Measurements from ENCODE around the gene LRRK1. TPM values are rescaled to one million over a fixed set of nuclear protein-coding genes. Genes with fewer than 3 reads are reported as not detected.

Gene LRRK1
- total RNA-seq, 1 experiment from 2014 or later: 7.6 TPM

DNA sequence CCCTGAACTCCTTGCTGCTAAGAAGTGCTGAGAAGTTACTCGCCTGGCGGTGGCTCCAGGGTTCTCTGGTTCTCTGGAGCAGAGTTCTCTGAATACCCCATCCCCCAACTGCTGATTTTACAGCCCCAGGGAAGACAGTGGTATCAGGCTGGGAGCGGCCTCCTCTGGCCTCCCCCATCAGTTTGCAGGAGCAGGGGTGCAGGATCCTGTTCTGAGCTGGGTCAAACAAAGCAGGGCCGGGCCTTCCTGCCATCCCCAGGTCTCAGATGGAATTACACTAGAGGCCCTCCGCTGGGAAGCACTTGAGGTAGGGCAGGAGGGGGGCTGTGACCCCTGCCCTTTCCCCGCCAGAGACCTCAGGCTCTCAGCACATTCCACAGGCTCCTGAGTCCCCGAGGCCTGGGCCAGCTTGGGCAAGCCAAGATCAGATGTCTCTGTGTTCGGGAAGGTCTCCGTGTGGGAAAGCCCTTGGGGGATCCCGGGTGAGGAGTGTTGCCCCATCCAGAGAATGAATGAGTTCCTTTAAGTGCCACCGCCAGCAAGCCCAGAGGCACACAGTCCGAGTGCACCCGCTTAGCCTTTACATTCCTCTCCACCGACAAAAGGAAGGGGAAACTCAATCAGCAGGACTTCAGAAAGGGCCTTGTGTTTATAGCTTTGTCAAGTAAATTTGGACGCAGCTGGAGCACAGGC lies 149.9 kb downstream of the LRRK1 start (continued):
- TF ChIP-seq, protein P1, sequence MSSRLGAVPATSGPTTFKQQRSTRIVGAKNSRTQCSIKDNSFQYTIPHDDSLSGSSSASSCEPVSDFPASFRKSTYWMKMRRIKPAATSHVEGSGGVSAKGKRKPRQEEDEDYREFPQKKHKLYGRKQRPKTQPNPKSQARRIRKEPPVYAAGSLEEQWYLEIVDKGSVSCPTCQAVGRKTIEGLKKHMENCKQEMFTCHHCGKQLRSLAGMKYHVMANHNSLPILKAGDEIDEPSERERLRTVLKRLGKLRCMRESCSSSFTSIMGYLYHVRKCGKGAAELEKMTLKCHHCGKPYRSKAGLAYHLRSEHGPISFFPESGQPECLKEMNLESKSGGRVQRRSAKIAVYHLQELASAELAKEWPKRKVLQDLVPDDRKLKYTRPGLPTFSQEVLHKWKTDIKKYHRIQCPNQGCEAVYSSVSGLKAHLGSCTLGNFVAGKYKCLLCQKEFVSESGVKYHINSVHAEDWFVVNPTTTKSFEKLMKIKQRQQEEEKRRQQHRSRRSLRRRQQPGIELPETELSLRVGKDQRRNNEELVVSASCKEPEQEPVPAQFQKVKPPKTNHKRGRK (CRISPR knock-in tag; IDR thresholded peaks at IDR 0.05; ENCODE audit: borderline replicate concordance): no peak
- TF ChIP-seq, protein P2, sequence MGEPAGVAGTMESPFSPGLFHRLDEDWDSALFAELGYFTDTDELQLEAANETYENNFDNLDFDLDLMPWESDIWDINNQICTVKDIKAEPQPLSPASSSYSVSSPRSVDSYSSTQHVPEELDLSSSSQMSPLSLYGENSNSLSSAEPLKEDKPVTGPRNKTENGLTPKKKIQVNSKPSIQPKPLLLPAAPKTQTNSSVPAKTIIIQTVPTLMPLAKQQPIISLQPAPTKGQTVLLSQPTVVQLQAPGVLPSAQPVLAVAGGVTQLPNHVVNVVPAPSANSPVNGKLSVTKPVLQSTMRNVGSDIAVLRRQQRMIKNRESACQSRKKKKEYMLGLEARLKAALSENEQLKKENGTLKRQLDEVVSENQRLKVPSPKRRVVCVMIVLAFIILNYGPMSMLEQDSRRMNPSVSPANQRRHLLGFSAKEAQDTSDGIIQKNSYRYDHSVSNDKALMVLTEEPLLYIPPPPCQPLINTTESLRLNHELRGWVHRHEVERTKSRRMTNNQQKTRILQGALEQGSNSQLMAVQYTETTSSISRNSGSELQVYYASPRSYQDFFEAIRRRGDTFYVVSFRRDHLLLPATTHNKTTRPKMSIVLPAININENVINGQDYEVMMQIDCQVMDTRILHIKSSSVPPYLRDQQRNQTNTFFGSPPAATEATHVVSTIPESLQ (CRISPR knock-in tag; IDR thresholded peaks at IDR 0.05): no peak
- TF ChIP-seq GRHL2 (CRISPR knock-in tag; IDR thresholded peaks at IDR 0.05; ENCODE audit: insufficient replicate concordance, severe bottlenecking) (no peak), SP1 (CRISPR knock-in tag; conservative IDR thresholded peaks at IDR 0.05) (peak; percentile 59; the same call in 1 of the 2 replicates), RELA (CRISPR knock-in tag; IDR thresholded peaks at IDR 0.05; ENCODE audit: borderline replicate concordance) (peak; percentile 36; the same call in 1 of the 2 replicates), EMX1 (CRISPR knock-in tag; IDR thresholded peaks at IDR 0.05) (no peak), ZNF423 (CRISPR knock-in tag; IDR thresholded peaks at IDR 0.05) (peak; percentile 37; the same call in 1 of the 2 replicates), SMAD3 (CRISPR knock-in tag; IDR thresholded peaks at IDR 0.05; ENCODE audit: borderline replicate concordance) (no peak), ARID4B (CRISPR knock-in tag; IDR thresholded peaks at IDR 0.05; ENCODE audit: borderline replicate concordance) (no peak), JAZF1 (CRISPR knock-in tag; IDR thresholded peaks at IDR 0.05) (no peak), ZNF138 (CRISPR knock-in tag; conservative IDR thresholded peaks at IDR 0.05) (no peak), SOX15 (CRISPR knock-in tag; IDR thresholded peaks at IDR 0.05) (no peak), IRF2 (CRISPR knock-in tag; IDR thresholded peaks at IDR 0.05; ENCODE audit: borderline replicate concordance, low read depth) (no peak), ZBTB21 (CRISPR knock-in tag; IDR thresholded peaks at IDR 0.05; ENCODE audit: borderline replicate concordance) (no peak), STAT6 (CRISPR knock-in tag; conservative IDR thresholded peaks at IDR 0.05; ENCODE audit: low read depth) (no peak), CDX4 (CRISPR knock-in tag; IDR thresholded peaks at IDR 0.05; ENCODE audit: borderline replicate concordance) (no peak)
- TF ChIP-seq, protein P3, sequence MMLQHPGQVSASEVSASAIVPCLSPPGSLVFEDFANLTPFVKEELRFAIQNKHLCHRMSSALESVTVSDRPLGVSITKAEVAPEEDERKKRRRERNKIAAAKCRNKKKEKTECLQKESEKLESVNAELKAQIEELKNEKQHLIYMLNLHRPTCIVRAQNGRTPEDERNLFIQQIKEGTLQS (CRISPR knock-in tag; conservative IDR thresholded peaks at IDR 0.05): no peak
- TF ChIP-seq, protein P4, sequence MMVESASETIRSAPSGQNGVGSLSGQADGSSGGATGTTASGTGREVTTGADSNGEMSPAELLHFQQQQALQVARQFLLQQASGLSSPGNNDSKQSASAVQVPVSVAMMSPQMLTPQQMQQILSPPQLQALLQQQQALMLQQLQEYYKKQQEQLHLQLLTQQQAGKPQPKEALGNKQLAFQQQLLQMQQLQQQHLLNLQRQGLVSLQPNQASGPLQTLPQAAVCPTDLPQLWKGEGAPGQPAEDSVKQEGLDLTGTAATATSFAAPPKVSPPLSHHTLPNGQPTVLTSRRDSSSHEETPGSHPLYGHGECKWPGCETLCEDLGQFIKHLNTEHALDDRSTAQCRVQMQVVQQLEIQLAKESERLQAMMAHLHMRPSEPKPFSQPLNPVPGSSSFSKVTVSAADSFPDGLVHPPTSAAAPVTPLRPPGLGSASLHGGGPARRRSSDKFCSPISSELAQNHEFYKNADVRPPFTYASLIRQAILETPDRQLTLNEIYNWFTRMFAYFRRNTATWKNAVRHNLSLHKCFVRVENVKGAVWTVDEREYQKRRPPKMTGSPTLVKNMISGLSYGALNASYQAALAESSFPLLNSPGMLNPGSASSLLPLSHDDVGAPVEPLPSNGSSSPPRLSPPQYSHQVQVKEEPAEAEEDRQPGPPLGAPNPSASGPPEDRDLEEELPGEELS (CRISPR knock-in tag; IDR thresholded peaks at IDR 0.05): peak; percentile 96; the same call in 1 of the 2 replicates
- TF ChIP-seq, protein P5, sequence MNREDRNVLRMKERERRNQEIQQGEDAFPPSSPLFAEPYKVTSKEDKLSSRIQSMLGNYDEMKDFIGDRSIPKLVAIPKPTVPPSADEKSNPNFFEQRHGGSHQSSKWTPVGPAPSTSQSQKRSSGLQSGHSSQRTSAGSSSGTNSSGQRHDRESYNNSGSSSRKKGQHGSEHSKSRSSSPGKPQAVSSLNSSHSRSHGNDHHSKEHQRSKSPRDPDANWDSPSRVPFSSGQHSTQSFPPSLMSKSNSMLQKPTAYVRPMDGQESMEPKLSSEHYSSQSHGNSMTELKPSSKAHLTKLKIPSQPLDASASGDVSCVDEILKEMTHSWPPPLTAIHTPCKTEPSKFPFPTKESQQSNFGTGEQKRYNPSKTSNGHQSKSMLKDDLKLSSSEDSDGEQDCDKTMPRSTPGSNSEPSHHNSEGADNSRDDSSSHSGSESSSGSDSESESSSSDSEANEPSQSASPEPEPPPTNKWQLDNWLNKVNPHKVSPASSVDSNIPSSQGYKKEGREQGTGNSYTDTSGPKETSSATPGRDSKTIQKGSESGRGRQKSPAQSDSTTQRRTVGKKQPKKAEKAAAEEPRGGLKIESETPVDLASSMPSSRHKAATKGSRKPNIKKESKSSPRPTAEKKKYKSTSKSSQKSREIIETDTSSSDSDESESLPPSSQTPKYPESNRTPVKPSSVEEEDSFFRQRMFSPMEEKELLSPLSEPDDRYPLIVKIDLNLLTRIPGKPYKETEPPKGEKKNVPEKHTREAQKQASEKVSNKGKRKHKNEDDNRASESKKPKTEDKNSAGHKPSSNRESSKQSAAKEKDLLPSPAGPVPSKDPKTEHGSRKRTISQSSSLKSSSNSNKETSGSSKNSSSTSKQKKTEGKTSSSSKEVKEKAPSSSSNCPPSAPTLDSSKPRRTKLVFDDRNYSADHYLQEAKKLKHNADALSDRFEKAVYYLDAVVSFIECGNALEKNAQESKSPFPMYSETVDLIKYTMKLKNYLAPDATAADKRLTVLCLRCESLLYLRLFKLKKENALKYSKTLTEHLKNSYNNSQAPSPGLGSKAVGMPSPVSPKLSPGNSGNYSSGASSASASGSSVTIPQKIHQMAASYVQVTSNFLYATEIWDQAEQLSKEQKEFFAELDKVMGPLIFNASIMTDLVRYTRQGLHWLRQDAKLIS (CRISPR knock-in tag; IDR thresholded peaks at IDR 0.05; ENCODE audit: borderline replicate concordance): 0 out of 2 replicates have a peak, but pooled peaks have one; percentile 11

All from WTC11 (cell line).